ENCODE results near the gene SLIT2.

The SLIT2 gene, protein sequence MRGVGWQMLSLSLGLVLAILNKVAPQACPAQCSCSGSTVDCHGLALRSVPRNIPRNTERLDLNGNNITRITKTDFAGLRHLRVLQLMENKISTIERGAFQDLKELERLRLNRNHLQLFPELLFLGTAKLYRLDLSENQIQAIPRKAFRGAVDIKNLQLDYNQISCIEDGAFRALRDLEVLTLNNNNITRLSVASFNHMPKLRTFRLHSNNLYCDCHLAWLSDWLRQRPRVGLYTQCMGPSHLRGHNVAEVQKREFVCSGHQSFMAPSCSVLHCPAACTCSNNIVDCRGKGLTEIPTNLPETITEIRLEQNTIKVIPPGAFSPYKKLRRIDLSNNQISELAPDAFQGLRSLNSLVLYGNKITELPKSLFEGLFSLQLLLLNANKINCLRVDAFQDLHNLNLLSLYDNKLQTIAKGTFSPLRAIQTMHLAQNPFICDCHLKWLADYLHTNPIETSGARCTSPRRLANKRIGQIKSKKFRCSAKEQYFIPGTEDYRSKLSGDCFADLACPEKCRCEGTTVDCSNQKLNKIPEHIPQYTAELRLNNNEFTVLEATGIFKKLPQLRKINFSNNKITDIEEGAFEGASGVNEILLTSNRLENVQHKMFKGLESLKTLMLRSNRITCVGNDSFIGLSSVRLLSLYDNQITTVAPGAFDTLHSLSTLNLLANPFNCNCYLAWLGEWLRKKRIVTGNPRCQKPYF (N-terminal part only)

DNA sequence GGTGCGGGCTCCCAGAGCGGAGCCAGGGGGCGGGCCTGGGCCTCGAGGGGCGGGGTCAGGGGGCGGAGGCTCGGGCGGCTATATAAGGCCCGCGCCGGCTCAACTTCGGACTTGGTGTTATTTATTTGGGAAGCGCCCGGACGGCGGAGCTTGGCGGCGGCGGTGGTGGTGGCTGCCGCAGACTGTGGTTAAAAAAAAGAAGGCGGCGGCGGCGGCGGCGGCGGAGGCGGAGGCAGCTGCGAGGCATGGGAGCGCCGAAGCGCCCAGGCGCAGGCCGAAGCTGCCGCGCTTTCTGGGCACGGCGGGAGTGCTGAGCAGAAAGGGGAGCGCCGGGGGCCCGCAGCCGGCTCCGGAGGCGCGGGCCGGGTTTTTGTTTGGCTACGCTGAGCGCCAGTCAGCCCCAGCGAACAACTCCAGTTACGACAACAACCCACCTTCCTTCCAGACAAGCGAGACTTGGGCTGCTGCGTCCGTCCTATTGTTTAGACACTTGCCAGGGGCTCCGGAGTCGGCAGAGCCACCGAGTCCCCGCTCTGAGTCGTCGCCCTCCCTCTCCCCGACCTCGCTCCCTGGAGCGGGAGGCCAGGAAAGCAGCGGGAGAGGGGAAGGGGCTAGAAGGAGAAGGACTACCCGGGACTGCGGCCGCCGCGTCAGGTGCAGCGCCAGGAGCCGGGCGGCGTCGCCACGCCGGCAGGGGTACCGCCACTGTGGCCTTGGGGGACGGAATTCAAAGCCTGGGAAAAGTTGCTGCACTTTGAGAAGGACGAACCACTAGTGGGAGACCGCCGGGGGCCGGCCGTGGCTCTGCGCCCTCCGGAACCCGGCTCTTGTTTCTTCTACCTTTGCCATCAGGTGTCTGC, at the start of gene SLIT2:
Gene SLIT2, plus strand, starts transcription at position 110 of the 860 bp plus-strand sequence. CDS start 1,911 bp downstream, outside the sequence.
- no peak within 1 kb of the TSS for H3K27ac Mint-ChIP-seq

DNA sequence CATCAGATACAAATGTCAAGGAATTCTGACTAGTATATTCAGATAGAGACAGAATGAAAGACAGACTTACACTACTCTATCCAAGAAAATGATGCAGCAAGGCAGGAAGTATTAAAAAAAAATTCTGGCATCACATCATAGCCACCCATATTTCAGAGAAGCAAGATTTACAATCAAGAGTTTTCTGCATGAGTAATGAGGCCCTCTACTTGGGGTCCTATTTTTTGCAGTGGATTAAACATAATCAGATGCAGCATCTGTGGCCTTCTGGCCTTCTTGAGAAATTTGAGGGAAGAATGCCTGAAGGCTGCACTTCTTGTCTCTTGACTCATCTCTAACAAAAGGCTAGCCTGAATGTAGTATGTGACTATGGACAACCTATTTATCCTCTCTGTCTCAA, 48.2 kb upstream of the SLIT2 start:
- Mint-ChIP-seq H3K9me3 (peaks cover 4% of the 10 kb centered on the region), H3K4me1 (no peaks in the 10 kb centered on the region), H3K36me3 (no peaks in the 10 kb centered on the region), H3K27ac (no peak overlapping the region), H3K4me3 (no peak overlapping the region)
- ATAC-seq (no peak), DNase-seq (ENCODE audit: low spot score in 2 of 2) (no peak)

More for the DNA sequence above, at the start of gene SLIT2:
- ATAC-seq: peak; percentile 69
- Mint-ChIP-seq H3K4me3 (peak within 1 kb of the TSS; percentile 17), H3K9me3 (peaks cover 3% of the 10 kb centered on the region), H3K4me1 (no peaks in the 10 kb centered on the region), H3K36me3 (no peaks in the 10 kb centered on the region)
- DNase-seq (ENCODE audit: low spot score in 2 of 2): no peak

DNA sequence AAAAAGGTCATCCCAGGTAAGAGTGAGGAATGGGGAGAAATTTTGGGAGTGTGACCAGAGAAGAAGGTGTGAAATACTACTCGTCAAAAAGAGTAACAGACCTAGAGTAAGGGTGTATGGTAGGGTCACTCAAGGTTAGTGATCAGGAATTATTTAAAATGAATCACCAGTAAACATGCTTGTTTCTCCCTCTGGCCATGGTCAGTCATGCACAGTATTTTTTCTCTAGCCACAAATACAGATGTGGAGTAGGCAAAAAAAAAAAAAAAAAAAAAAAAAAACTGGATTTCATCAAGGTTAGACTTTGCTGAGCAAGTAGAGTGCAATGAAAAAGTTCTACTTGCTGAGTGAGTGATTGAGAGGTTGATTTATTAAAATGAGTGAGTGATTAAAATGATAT, 34.2 kb upstream of the SLIT2 start:
- ATAC-seq (no peak), DNase-seq (ENCODE audit: low spot score in 2 of 2) (no peak)
- H3K9me3 Mint-ChIP-seq: peaks cover 19% of the 10 kb centered on the region
- H3K36me3 Mint-ChIP-seq: no peaks in the 10 kb centered on the region
- no peaks in the 10 kb centered on the region for H3K4me1 Mint-ChIP-seq
- no peak overlapping the region for H3K4me3 Mint-ChIP-seq
- no peak overlapping the region for H3K27ac Mint-ChIP-seq

DNA sequence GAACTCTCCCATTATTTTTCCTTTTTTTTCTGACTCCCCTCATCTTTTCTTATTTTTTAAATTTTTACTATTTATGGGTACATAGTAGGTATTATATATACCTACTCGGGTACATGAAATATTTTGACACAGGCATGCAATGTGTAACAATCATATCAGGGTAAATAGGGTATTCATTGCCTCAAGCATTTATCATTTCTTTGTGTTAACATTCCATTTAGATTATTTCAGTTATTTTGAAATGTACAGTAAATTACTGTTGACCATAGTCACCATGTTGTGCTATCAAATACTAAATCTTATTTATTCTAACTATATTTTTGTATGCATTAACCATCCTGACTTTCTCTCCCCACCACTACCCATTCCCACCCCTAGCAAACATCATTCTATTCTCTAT, 33.8 kb upstream of the SLIT2 start:
- H3K27ac Mint-ChIP-seq: no peak overlapping the region
- DNase-seq (ENCODE audit: low spot score in 2 of 2) (no peak), ATAC-seq (no peak)
- no peaks in the 10 kb centered on the region for H3K36me3 Mint-ChIP-seq
- H3K9me3 Mint-ChIP-seq: peaks cover 21% of the 10 kb centered on the region
- H3K4me3 Mint-ChIP-seq: no peak overlapping the region
- no peaks in the 10 kb centered on the region for H3K4me1 Mint-ChIP-seq

DNA sequence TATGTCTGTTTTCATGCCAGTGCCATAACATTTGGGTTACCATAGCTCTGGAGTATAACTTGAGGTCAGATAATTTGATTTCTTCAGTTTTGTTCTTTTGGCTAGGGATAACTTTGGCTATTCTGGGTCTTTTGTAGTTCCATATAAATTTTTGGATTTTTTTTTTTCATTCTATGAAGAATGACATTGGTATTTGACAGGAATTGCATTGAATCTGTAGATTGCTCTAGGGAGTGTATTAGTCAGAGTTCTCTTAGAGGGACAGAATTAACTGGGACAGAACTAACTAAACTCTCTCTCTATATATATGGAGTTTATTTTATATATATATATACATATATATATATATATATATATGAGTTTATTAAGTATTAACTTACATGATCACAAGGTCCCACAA, 32.2 kb upstream of the SLIT2 start:
- H3K4me3 Mint-ChIP-seq: no peak overlapping the region
- H3K36me3 Mint-ChIP-seq: no peaks in the 10 kb centered on the region
- no peak overlapping the region for H3K27ac Mint-ChIP-seq
- H3K4me1 Mint-ChIP-seq: no peaks in the 10 kb centered on the region
- H3K9me3 Mint-ChIP-seq: peaks cover 23% of the 10 kb centered on the region
- ATAC-seq: no peak
- DNase-seq (ENCODE audit: low spot score in 2 of 2): no peak

DNA sequence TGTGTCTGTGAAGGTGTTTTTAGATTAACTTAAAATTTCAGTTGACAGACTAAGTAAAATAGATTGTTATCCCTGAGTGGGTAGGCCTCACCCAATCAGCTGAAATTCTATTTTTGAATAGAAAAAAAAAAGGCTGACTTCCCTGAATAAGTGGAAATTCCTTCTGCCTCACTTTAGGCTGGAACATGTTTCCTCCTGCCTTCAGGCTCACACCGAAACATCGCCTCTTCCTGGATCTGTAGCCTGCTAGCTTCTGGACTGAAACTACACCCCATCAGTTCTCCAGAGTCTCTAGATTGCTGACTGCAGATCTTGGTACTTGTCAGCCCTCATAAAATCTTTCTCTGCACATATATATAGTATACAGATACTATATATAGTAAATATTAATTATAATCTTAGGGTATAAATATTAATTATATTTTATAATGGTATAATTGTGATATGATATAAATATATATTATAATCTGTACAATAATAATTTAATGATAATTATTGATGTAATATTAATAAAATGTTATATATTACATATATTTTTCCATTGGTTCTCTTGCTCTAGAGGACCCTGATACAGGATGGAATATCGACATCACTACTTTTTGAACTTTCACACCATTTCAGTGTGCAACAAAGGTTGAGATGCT, 13.7 kb upstream of the SLIT2 start:
- no peaks in the 10 kb centered on the region for H3K36me3 Mint-ChIP-seq
- no peak for ATAC-seq
- DNase-seq (ENCODE audit: low spot score in 2 of 2): no peak
- H3K4me1 Mint-ChIP-seq: no peaks in the 10 kb centered on the region
- H3K27ac Mint-ChIP-seq: no peak overlapping the region
- H3K9me3 Mint-ChIP-seq: peaks cover 3% of the 10 kb centered on the region
- H3K4me3 Mint-ChIP-seq: no peak overlapping the region

DNA sequence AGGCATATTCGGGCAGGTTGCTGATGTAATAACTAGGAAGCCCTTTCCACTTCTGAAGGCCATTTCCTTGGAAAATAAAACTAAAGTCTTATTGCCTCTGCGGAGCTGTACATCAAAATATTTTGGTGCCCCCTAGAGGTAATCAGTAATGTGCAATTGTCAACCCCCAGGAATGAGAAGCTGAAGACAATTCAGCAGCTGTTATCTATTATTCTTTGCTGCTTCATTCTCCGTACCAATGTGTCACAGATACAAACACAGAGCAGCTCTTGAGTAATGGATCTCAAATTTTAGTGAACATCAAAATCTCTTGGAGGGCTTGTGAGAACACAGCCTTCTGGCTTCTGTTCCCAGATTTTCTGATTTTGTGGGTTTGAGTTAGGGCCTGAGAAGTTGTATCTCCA, 3.5 kb upstream of the SLIT2 start:
- no peaks in the 10 kb centered on the region for H3K4me1 Mint-ChIP-seq
- ATAC-seq: no peak
- H3K27ac Mint-ChIP-seq: no peak overlapping the region
- peaks cover 7% of the 10 kb centered on the region for H3K9me3 Mint-ChIP-seq
- no peak for DNase-seq (ENCODE audit: low spot score in 2 of 2)
- no peak overlapping the region for H3K4me3 Mint-ChIP-seq
- no peaks in the 10 kb centered on the region for H3K36me3 Mint-ChIP-seq

DNA sequence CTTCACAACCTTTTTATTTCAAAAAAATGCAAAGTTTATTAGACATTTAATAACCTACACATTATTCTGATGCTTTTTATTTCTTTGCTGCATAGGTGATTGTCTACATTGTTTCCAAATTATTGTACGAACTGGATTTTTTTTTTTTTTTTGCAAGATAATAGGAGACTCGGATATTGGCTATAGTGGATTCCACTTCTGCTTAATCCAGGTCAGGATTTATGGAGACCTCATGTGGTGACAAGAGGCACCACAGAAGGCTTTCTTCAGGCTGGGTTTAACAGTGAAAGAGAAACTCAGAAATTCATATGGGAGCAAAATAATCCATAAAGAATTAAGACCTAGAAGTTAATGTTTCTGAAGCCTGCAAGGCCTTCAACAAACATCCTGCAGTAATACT, 2.4 kb upstream of the SLIT2 start:
- H3K4me1 Mint-ChIP-seq: no peaks in the 10 kb centered on the region
- no peaks in the 10 kb centered on the region for H3K36me3 Mint-ChIP-seq
- H3K27ac Mint-ChIP-seq: no peak overlapping the region
- peaks cover 3% of the 10 kb centered on the region for H3K9me3 Mint-ChIP-seq
- DNase-seq (ENCODE audit: low spot score in 2 of 2) (no peak), ATAC-seq (no peak)
- H3K4me3 Mint-ChIP-seq: no peak overlapping the region

DNA sequence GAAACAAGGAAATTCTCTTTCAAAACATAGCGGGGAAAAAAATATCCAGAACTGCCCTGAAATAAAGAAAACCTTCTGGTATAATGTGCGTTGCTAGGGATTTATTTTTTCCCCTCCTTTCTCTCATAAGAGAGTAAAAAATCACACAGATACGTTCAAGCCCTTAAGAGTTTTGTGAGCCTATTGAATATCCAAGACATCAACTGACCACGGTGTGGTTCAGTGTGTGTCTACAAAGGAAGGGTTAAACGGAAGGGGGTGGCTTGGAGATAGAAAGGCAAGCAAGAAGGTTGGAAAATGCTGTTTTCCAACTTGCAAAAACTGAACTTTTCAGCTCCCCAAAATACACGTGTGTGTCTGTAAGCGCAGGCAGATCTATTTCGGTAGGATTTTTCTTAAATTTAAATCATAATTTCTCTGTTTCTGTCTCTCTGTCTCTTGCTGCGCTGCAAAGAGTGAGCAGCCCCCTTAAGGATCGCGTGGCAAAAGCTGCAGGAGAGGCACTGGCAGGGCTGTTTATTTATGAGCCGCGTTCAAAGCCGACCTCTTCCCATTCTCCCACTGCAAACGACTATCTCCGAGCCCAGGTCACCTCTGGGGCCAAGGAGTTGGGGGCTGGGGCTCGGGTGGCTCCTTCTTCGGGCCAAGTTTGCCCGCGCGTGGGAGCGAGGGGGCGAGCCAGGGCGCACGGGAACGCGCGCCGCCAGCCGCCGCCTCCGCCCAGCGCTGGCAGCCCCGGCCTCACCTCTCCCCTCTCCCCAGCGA, 492 bp upstream of the SLIT2 start:
- H3K4me3 Mint-ChIP-seq: peak overlapping the region; percentile 4
- no peaks in the 10 kb centered on the region for H3K36me3 Mint-ChIP-seq
- H3K9me3 Mint-ChIP-seq: peaks cover 6% of the 10 kb centered on the region
- ATAC-seq: no peak
- H3K27ac Mint-ChIP-seq: no peak overlapping the region
- no peaks in the 10 kb centered on the region for H3K4me1 Mint-ChIP-seq
- DNase-seq (ENCODE audit: low spot score in 2 of 2): no peak

DNA sequence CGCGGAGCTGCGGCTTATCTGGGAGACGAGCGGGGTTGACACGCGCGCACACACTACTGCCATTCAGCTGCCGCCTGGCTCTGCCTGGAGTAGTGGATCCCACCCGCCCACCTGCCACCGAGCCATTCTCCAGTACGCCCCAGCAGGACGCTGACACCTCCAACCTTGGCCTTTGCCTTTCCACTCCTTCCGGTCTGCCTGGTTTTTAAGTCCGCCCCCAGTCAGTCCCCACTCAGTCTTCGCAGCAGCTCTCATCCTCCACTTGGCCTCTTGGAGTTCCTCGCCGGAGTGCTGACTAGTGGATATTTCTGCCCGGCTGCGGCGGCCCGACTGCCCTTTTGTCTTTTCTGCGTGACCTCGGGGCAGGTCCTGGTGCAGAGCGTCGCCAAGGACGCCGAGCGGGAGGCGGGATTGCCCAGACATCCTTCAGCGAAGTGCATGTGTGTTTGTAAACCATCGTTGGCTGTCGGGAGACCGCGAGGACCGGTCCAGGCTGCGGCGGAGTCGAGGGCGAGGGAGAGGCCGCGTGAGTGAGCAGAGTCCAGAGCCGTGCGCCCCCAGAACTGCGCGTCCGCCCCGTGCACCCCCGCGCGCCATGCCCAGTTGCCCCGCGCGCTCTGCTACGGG, 1.1 kb downstream of the SLIT2 start:
- Mint-ChIP-seq H3K4me3 (peak overlapping the region; percentile 17), H3K9me3 (peaks cover 3% of the 10 kb centered on the region), H3K27ac (no peak overlapping the region), H3K36me3 (no peaks in the 10 kb centered on the region), H3K4me1 (no peaks in the 10 kb centered on the region)
- ATAC-seq (no peak), DNase-seq (ENCODE audit: low spot score in 2 of 2) (no peak)

DNA sequence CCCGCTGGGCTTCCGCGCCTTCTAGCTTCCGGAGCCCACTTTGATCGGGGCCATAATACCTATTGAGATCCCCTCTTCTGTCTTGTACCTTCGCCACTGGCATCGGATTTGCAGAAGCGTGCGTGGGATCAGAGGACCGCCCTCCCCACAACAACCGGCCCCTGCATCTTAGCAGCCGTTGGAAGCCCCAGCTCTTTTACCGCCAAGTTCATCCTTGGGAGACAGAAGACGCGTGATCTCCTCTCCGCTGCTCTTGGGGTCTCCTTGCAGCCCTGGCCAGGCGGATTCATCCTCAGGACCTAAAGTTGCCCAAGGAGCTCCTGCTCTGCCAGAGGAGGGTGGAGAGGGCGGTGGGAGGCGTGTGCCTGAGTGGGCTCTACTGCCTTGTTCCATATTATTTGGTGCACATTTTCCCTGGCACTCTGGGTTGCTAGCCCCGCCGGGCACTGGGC, 1.6 kb downstream of the SLIT2 start:
- no peak for ATAC-seq
- Mint-ChIP-seq H3K36me3 (no peaks in the 10 kb centered on the region), H3K27ac (no peak overlapping the region), H3K9me3 (peaks cover 3% of the 10 kb centered on the region), H3K4me3 (no peak overlapping the region), H3K4me1 (no peaks in the 10 kb centered on the region)
- no peak for DNase-seq (ENCODE audit: low spot score in 2 of 2)

DNA sequence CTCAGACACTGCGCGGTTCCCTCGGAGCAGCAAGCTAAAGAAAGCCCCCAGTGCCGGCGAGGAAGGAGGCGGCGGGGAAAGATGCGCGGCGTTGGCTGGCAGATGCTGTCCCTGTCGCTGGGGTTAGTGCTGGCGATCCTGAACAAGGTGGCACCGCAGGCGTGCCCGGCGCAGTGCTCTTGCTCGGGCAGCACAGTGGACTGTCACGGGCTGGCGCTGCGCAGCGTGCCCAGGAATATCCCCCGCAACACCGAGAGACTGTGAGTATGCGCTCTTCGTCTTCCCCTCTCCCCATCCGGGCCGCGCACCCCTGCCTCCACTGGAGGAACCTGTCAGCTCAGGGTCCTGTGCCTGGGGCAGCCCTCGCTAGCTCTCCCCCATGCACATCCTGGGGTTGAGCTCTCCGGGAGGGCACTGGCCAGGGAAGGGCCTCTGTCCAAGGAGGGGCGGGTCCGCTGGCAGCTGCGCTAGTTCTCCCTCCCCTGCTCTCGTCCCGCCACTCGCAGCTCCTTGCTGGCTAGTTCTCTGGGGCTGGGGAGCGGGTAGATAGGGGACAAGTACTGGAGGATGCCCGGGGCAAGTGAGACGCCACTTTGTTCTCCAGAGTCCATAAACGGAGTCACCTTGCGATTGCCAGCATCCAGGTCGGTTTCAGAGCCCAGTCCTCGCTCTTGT, 2.2 kb downstream of the SLIT2 start:
- no peak overlapping the region for H3K27ac Mint-ChIP-seq
- no peak for DNase-seq (ENCODE audit: low spot score in 2 of 2)
- peaks cover 3% of the 10 kb centered on the region for H3K9me3 Mint-ChIP-seq
- no peak overlapping the region for H3K4me3 Mint-ChIP-seq
- peak; percentile 44 for ATAC-seq
- H3K36me3 Mint-ChIP-seq: no peaks in the 10 kb centered on the region
- H3K4me1 Mint-ChIP-seq: no peaks in the 10 kb centered on the region

DNA sequence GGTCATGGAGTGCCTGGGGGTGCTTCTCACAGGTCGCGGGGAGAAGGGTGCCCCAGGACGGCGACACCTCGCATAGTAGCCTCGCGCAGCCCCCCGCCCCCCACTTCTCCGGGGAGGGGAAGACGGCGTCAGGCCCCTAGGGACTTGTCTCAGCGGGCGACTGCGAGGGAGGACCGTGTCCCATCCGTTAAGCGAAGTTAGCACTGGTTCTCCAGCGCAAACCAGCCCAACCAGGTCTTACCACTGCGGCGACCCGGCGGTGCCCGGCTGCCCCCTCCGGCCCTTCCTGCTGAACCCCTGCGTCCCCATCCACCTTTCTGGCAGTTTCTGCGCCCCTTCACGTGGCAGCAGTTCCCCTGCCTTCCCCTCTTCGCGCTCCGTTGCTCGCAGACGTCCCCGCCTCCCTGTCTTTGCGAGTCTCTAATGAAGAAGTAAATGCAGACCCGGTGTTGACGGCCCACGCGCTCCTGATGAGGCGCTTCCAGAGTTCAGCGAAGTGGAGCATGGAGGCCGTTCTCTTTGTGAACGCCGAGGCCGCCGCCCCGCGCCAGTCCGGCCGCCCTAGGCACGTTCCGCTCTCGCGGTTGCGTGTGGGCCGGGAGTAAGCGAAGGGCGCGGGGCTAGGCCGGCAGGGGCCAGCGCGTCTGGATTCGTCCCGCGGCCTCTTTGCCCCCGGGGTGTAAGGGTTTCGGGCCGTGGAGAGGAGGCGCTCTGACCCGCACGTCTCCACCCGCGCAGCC, 3.0 kb downstream of the SLIT2 start:
- no peak for DNase-seq (ENCODE audit: low spot score in 2 of 2)
- ATAC-seq: no peak
- Mint-ChIP-seq H3K4me1 (no peaks in the 10 kb centered on the region), H3K4me3 (no peak overlapping the region), H3K27ac (no peak overlapping the region), H3K9me3 (peaks cover 3% of the 10 kb centered on the region), H3K36me3 (no peaks in the 10 kb centered on the region)
